Measurements from ENCODE around the gene BBX.
A peak's percentile ranks its signal among the peaks of the same experiment; 100 is the strongest.

Gene BBX

DNA sequence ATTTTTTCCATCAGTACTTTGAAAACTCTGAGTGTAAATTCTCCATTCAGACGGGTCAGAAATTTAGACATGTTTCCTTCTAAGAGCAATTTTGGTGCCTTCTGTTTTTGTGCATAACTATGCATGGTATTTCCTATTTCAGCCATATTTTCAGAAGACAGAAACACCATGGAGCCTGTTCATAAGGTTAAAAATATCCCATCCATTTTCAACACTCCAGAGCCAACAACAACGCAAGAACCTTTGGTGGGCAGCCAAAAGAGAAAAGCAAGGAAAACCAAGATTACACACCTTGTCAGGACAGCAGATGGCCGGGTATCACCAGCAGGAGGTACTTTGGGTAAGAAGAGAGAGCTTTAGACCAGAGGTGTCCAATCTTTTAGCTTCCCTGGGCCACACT lies 275.6 kb downstream of the BBX start:
- no peak for DNase-seq (ENCODE audit: low spot score)
- H3K27ac ChIP-seq: peak overlapping the region in 1 of 2 donors; percentile 57
- TF ChIP-seq, protein P1, sequence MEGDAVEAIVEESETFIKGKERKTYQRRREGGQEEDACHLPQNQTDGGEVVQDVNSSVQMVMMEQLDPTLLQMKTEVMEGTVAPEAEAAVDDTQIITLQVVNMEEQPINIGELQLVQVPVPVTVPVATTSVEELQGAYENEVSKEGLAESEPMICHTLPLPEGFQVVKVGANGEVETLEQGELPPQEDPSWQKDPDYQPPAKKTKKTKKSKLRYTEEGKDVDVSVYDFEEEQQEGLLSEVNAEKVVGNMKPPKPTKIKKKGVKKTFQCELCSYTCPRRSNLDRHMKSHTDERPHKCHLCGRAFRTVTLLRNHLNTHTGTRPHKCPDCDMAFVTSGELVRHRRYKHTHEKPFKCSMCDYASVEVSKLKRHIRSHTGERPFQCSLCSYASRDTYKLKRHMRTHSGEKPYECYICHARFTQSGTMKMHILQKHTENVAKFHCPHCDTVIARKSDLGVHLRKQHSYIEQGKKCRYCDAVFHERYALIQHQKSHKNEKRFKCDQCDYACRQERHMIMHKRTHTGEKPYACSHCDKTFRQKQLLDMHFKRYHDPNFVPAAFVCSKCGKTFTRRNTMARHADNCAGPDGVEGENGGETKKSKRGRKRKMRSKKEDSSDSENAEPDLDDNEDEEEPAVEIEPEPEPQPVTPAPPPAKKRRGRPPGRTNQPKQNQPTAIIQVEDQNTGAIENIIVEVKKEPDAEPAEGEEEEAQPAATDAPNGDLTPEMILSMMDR (IDR thresholded peaks at IDR 0.05): no peak
- H3K4me3 ChIP-seq: no peak overlapping the region

DNA sequence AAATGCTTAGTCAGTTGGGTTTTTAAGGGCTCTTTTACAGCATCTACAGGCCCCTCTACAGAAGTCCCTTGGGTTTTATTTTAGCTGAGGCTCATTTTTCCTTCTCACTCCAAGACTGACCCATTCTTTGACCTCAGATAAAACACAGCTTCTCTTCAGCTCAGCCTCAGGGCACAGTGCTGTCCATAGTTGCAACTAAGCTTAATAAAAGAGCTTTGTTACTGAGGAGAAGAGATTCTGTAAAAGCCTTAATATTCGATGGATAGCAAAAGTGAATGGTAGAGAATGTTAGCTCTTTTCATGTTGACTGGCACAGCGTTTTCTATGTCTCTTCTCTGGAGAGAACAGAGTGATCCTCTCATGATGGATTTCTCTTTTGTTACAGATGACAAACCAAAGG lies 277.9 kb downstream of the BBX start:
- Histone ChIP-seq H3K27ac (peak overlapping the region in 1 of 2 donors; percentile 37), H3K4me3 (no peak overlapping the region)
- TF ChIP-seq, protein P1 (IDR thresholded peaks at IDR 0.05): no peak
- DNase-seq (ENCODE audit: low spot score): no peak

DNA sequence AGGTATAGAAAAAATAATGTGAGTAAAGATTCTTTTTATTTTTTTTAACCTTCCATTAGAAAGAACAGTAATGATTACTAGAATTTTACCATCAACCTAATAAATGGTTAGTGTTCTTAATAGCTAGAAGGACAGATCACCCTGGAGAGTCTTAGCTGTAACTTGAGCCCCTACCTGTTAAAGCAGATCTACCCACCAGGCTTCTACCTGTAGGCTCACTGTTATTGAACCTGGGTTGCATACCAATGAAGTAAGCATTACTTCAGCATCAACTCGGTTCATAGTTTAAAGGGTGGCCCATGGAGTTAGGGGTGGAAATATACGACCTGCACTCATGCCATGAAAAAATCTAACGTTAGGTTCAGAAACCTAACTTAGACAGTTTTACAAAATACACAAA lies 280.4 kb downstream of the BBX start:
- no peak for DNase-seq (ENCODE audit: low spot score)
- Histone ChIP-seq H3K4me3 (no peak overlapping the region), H3K27ac (no peak overlapping the region)
- TF ChIP-seq, protein P1 (IDR thresholded peaks at IDR 0.05): no peak

DNA sequence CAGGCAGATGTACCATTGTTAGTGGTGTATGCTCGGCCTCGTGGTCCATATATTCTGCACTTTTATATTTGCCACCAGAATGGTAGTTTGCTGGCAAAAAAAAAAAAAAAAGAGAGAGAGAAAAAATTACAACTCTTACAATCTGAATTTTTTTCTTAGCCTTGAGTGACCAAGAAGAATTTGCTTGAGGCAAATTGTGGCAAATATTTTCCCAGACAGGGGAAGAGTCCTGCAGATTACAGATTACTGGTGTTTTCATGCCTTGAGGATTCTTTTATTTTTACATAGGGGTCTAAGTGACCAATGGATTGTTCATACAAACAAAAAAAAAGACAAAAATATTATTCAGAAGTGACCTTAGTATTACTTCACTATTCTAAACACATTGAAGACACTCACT lies 283.3 kb downstream of the BBX start:
- Histone ChIP-seq H3K4me3 (no peak overlapping the region), H3K27ac (no peak overlapping the region)
- no peak for DNase-seq (ENCODE audit: low spot score)
- TF ChIP-seq, protein P1 (IDR thresholded peaks at IDR 0.05): no peak

DNA sequence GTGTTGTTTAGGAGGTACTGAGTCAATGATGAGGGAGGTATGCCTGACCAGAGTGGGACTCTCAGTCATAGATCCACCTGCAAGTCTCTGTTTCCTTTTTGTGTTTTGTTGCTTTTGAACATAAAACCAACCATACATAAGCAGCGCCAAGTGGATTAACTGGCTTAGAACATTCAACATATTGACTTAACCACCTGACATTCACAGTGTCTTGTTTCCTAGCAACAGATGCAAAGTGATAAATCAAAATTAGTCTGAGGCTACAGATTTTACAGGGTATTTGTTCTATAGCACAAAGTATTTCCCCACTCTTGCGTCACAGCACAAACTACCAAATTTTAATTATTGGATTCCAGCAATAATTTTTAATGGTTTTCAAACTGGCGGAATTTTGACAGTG lies 283.8 kb downstream of the BBX start:
- DNase-seq (ENCODE audit: low spot score): no peak
- TF ChIP-seq, protein P1 (IDR thresholded peaks at IDR 0.05): no peak
- Histone ChIP-seq H3K27ac (no peak overlapping the region), H3K4me3 (no peak overlapping the region)

DNA sequence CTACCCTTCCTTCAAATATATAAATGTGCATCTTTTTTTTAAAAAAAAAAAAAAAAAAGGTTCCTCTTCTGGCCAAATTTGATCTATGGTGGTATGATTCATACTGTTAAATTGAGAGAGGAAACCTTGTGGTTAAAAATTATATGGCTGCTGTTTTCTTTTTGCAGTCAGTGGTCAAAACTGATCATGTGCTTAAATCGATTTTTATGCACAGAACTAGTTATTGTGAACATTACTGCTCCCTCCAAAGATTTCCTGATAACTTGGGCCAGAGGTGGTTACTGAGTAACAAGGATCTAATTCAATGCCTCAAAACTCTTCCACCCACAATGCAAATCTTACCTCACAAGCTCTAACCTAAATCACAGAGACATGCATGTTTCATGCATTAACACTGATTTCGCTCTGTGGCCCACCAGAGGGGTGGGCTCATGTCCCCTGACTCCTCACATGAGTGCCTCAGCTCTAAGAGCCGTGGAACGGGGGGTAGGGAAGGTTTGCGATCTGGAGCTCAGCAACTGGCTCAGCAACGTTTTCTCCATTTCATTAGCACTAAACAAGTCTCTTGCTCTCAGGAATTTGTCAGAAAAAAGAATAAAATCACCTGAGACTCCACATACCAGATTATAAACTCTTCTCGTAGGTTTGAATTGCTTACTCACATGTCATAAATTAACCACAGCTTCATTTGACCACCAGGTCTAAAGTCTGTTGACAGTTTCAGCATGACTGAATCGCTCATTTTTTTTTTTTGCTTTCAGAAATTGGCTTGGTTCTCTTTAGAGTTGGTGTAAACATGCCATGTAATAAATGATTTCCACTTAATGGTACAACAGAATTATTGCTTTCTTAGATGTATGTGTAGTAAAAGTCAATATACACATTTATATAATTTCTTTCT lies 287.7 kb downstream of the BBX start:
- Histone ChIP-seq H3K27ac (no peak overlapping the region), H3K4me3 (no peak overlapping the region)
- no peak for DNase-seq (ENCODE audit: low spot score)
- TF ChIP-seq, protein P1 (IDR thresholded peaks at IDR 0.05): no peak

DNA sequence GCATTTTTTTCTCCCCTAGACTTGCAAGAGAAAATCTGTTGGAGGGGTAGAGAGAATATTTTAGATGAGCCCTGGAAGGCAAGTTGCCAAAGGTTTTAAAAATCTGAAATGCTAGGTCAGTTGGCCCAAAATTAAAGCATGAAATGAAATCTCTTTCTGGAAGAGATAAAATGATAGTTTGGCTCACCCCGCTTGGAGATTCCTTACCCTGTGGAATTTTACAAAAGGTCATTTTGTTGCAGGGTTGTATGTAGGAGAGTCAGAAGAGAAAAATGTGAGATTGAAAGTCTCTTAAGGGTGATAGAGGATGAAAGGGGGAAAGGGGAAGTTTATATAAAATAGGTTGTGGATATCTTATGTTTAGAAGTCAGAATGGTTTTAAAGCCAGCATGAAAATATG lies 290.3 kb downstream of the BBX start:
- Histone ChIP-seq H3K4me3 (no peak overlapping the region), H3K27ac (peak overlapping the region in 1 of 2 donors; percentile 15)
- no peak for DNase-seq (ENCODE audit: low spot score)
- TF ChIP-seq, protein P1 (IDR thresholded peaks at IDR 0.05): no peak

All from coronary artery (tissue), 2 donors.